ENCODE data around the gene NCEH1.

The NCEH1 gene

GRCh38 chr3:172601066-172601832 is 109.6 kb downstream of the NCEH1 start:
- no peaks in the 10 kb centered on the region for H3K4me1 ChIP-seq (ENCODE audit: insufficient read depth, low read length, poor library complexity, severe bottlenecking)
- H3K79me2 ChIP-seq (ENCODE audit: insufficient read depth, low read length), result no peaks in the 10 kb centered on the region
- H3K27me3 ChIP-seq (ENCODE audit: insufficient read depth, low read length, poor library complexity, severe bottlenecking), result no peaks in the 10 kb centered on the region
- H3K9me3 ChIP-seq (ENCODE audit: insufficient read depth, low read depth, low read length), result no peaks in the 10 kb centered on the region
- H3F3A ChIP-seq (ENCODE audit: low read depth), result no peaks in the 10 kb centered on the region
- H3K4me3 ChIP-seq (ENCODE audit: low read length, poor library complexity, severe bottlenecking), result no peak overlapping the region
- no peaks in the 10 kb centered on the region for H3K36me3 ChIP-seq (ENCODE audit: insufficient read depth, low read length)
- no peak overlapping the region for H3K9ac ChIP-seq (ENCODE audit: low read depth, low read length, poor library complexity, severe bottlenecking)
- H4K20me1 ChIP-seq (ENCODE audit: insufficient read depth, low read length, poor library complexity, severe bottlenecking), result no peaks in the 10 kb centered on the region
- H2AFZ ChIP-seq (ENCODE audit: low read length), result no peak overlapping the region
- no peaks in the 10 kb centered on the region for H3K9me2 ChIP-seq (replicated peaks; ENCODE audit: low read depth, low read length)
- no peak for TF ChIP-seq EZH2phosphoT487 (IDR thresholded peaks at IDR 0.05; ENCODE audit: borderline replicate concordance)
- no peak for TF ChIP-seq CTCF (conservative IDR thresholded peaks at IDR 0.05; ENCODE audit: low read length)
- no peak overlapping the region for H3K4me2 ChIP-seq (ENCODE audit: low read depth, low read length, poor library complexity, severe bottlenecking)

- Histone ChIP-seq H3K4me1 (ENCODE audit: insufficient read depth, low read length, poor library complexity, severe bottlenecking) (peaks cover 4% of the 10 kb centered on the region), H3K36me3 (ENCODE audit: insufficient read depth, low read length) (no peaks in the 10 kb centered on the region), H3K27me3 (ENCODE audit: insufficient read depth, low read length, poor library complexity, severe bottlenecking) (no peaks in the 10 kb centered on the region), H3K9me3 (ENCODE audit: insufficient read depth, low read depth, low read length) (no peaks in the 10 kb centered on the region), H3K4me2 (ENCODE audit: low read depth, low read length, poor library complexity, severe bottlenecking) (no peak overlapping the region), H3K79me2 (ENCODE audit: insufficient read depth, low read length) (no peaks in the 10 kb centered on the region), H4K20me1 (ENCODE audit: insufficient read depth, low read length, poor library complexity, severe bottlenecking) (no peaks in the 10 kb centered on the region), H2AFZ (ENCODE audit: low read length) (no peak overlapping the region), H3K9me2 (replicated peaks; ENCODE audit: low read depth, low read length) (no peaks in the 10 kb centered on the region), H3K4me3 (ENCODE audit: low read length, poor library complexity, severe bottlenecking) (no peak overlapping the region), H3K9ac (ENCODE audit: low read depth, low read length, poor library complexity, severe bottlenecking) (no peak overlapping the region), H3F3A (ENCODE audit: low read depth) (no peaks in the 10 kb centered on the region)
- TF ChIP-seq CTCF (conservative IDR thresholded peaks at IDR 0.05; ENCODE audit: low read length), result no peak
- TF ChIP-seq EZH2phosphoT487 (IDR thresholded peaks at IDR 0.05; ENCODE audit: borderline replicate concordance), result no peak
Measured at GRCh38 chr3:172600644-172601065, 110.2 kb downstream of the NCEH1 start.

- Histone ChIP-seq H3K27me3 (ENCODE audit: insufficient read depth, low read length, poor library complexity, severe bottlenecking) (no peaks in the 10 kb centered on the region), H3K36me3 (ENCODE audit: insufficient read depth, low read length) (no peaks in the 10 kb centered on the region), H3K4me2 (ENCODE audit: low read depth, low read length, poor library complexity, severe bottlenecking) (no peak overlapping the region), H3F3A (ENCODE audit: low read depth) (no peaks in the 10 kb centered on the region), H3K4me1 (ENCODE audit: insufficient read depth, low read length, poor library complexity, severe bottlenecking) (peaks cover 5% of the 10 kb centered on the region), H3K79me2 (ENCODE audit: insufficient read depth, low read length) (no peaks in the 10 kb centered on the region), H3K9me2 (replicated peaks; ENCODE audit: low read depth, low read length) (no peaks in the 10 kb centered on the region), H2AFZ (ENCODE audit: low read length) (no peak overlapping the region), H3K4me3 (ENCODE audit: low read length, poor library complexity, severe bottlenecking) (no peak overlapping the region), H4K20me1 (ENCODE audit: insufficient read depth, low read length, poor library complexity, severe bottlenecking) (no peaks in the 10 kb centered on the region), H3K9ac (ENCODE audit: low read depth, low read length, poor library complexity, severe bottlenecking) (no peak overlapping the region), H3K9me3 (ENCODE audit: insufficient read depth, low read depth, low read length) (no peaks in the 10 kb centered on the region)
- TF ChIP-seq CTCF (conservative IDR thresholded peaks at IDR 0.05; ENCODE audit: low read length) (no peak), EZH2phosphoT487 (IDR thresholded peaks at IDR 0.05; ENCODE audit: borderline replicate concordance) (no peak)
Measured at GRCh38 chr3:172598904-172599303, 112.0 kb downstream of the NCEH1 start.
